AG04450 (cell line): ENCODE data around the gene OSBPL10. TPM values are rescaled to one million over a fixed set of nuclear protein-coding genes. Genes with fewer than 3 reads are reported as not detected.
A peak's percentile ranks its signal among the peaks of the same experiment; 100 is the strongest.

ENCODE experiments used
- CTCF ChIA-PET: fragments of 300-600, 350-600 bp; formaldehyde crosslinking; extraction: SDS; loops from one replicate; lab custom pipeline; 2022; ENCODE audit warnings: antibody characterized with exemption, inconsistent platforms; lab: Charles Lee
- POLR2A ChIA-PET: fragments of 350-600 bp; formaldehyde crosslinking; extraction: SDS; loops from one replicate; lab custom pipeline; 2021; ENCODE audit warnings: antibody characterized with exemption, inconsistent platforms; lab: Yijun Ruan, JAX
- DNase-seq: peaks from one replicate; pipeline ENCODE4 v3.0.0-alpha.2; 2011; ENCODE audit warnings: low read depth, low spot score
- H3K27ac ChIP-seq: one replicate; pipeline ENCODE4 v1.5.1; 2012; ENCODE audit warnings: low read depth, low read length, control low read depth
- H3K27me3 ChIP-seq: one replicate; pipeline ENCODE4 v1.6.0; 2012; ENCODE audit warnings: low read length; ENCODE audit not compliant: control insufficient read depth, insufficient read depth
- H3K4me3 ChIP-seq: 2 replicates; pipeline ENCODE4 v1.5.1; 2011; ENCODE audit warnings: mild to moderate bottlenecking, low read depth, low read length, control low read depth
- H3K9me3 ChIP-seq: 2 replicates; pipeline ENCODE4 v1.5.1; 2012; ENCODE audit warnings: low read length; ENCODE audit not compliant: control insufficient read depth, insufficient read depth
- polyA plus RNA-seq: library from polyadenylated mRNA; depleted of rRNA; stranded (reverse); fragments of >200 nt; gene quantifications from 2 replicates; pipeline ENCODE4 v1.2.3, GENCODE V29; 2011
- TF ChIP-seq, protein P1 (sequence below): IDR thresholded peaks from 2 replicates; pipeline ENCODE4 v1.5.1; 2011; ENCODE audit warnings: low read depth, low read length, control low read depth, inconsistent platforms

The OSBPL10 gene
- polyA plus RNA-seq, 1 experiment = 13.2 TPM

GRCh38 chr3:31770822-31771326 is 210.2 kb downstream of the OSBPL10 start:
- POLR2A ChIA-PET = no interaction called here
- TF ChIP-seq, protein P1, sequence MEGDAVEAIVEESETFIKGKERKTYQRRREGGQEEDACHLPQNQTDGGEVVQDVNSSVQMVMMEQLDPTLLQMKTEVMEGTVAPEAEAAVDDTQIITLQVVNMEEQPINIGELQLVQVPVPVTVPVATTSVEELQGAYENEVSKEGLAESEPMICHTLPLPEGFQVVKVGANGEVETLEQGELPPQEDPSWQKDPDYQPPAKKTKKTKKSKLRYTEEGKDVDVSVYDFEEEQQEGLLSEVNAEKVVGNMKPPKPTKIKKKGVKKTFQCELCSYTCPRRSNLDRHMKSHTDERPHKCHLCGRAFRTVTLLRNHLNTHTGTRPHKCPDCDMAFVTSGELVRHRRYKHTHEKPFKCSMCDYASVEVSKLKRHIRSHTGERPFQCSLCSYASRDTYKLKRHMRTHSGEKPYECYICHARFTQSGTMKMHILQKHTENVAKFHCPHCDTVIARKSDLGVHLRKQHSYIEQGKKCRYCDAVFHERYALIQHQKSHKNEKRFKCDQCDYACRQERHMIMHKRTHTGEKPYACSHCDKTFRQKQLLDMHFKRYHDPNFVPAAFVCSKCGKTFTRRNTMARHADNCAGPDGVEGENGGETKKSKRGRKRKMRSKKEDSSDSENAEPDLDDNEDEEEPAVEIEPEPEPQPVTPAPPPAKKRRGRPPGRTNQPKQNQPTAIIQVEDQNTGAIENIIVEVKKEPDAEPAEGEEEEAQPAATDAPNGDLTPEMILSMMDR = no peak
- DNase-seq = no peak
- no peak overlapping the region for H3K27ac ChIP-seq
- no peaks in the 10 kb centered on the region for H3K27me3 ChIP-seq
- H3K4me3 ChIP-seq = no peak overlapping the region
- CTCF ChIA-PET = interaction anchor here (0.6 to 0.7 kb wide), 2 partner anchors 93 to 374 kb away, joined by 3 read pairs; no protein-coding TSS in a partner anchor
- H3K9me3 ChIP-seq = no peaks in the 10 kb centered on the region

DNA sequence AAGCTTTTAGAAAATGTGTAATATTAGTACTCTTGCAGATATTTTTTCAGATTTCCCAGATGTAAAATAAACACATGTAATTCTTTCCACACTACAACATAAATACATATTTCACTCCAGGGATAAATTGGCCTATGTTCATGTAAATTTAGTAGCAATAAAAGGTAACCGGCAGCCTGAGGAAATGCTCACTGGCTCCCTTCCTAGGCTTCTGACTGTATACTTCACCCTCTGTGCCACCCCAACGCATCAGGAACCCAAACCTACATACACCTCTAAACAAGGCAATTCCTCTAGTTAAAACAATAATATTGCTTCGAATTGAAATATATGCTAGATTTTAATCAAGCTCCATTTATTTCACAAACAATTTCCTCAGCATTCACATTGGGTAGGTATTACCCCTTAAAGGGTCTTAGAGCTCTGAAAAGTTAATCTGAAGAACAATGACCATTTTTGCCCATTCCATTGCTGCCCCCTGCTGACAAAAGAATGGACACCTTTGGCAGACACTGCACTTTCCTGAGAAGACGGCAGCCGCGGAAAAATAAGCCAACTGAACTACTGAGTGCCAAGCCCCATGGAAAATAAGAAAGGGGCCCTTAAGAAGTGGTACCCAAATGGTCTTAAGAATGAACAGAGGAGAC is 212.5 kb downstream of the OSBPL10 start:
- ChIA-PET CTCF (interaction anchor here (0.6 to 1.8 kb wide), 30 partner anchors 9 to 998 kb away, joined by 3 to 12 read pairs (median 4); no protein-coding TSS in a partner anchor), POLR2A (no interaction called here)
- H3K4me3 ChIP-seq = no peak overlapping the region

DNA sequence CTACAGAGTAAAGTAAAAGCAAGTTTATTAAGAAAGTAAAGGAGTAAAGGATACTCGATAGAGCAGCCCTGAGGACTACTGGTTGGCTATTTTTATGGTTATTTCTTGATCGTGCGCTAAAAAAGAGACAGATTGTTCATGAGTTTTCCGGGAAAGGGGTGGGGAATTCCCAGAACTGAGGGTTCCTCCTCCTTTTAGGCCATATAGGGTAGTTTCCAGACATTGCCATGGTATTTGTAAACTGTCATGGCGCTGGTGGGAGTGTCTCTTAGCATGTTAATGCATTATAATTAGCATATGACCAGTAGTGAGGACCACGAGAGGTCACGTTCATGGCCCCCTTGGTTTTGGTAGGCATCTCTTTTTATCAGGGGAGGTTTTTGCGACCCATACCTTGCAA is 213.1 kb downstream of the OSBPL10 start:
- Histone ChIP-seq H3K27ac (no peak overlapping the region), H3K9me3 (no peaks in the 10 kb centered on the region), H3K4me3 (no peak overlapping the region), H3K27me3 (no peaks in the 10 kb centered on the region)
- POLR2A ChIA-PET = no interaction called here
- no peak for DNase-seq
- CTCF ChIA-PET = interaction anchor here (0.7 to 1.3 kb wide), 7 partner anchors 20 to 228 kb away, joined by 3 to 7 read pairs (median 5); no protein-coding TSS in a partner anchor
- TF ChIP-seq, protein P1 = no peak

More for the DNA sequence above, 212.5 kb downstream of the OSBPL10 start:
- Histone ChIP-seq H3K9me3 (no peaks in the 10 kb centered on the region), H3K27me3 (no peaks in the 10 kb centered on the region), H3K27ac (no peak overlapping the region)
- TF ChIP-seq, protein P1 = peak; percentile 72
- DNase-seq = no peak

DNA sequence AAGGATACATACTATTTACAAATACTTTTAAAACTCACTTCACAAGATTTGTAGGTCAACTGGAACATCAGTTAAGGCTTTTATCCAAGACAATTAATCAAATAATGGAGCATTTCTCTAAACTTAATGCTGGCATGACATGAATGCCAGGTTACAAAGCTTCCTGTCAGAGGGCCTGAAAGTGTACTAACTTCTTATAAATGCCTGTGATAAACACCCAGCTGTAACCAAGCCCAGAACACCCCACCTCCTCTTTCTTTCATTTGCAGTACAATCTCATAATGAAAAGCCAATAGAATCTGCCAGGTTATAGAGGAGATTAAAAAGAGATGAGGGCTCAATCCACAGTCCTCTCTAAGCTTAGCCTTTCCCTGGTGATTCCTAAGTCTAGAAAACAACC is 214.4 kb downstream of the OSBPL10 start:
- Histone ChIP-seq H3K9me3 (no peaks in the 10 kb centered on the region), H3K27ac (no peak overlapping the region), H3K27me3 (no peaks in the 10 kb centered on the region), H3K4me3 (no peak overlapping the region)
- POLR2A ChIA-PET = no interaction called here
- CTCF ChIA-PET = interaction anchor here (0.6 to 0.7 kb wide), 2 partner anchors 155 to 1719 kb away, joined by 3 to 10 read pairs; no protein-coding TSS in a partner anchor
- DNase-seq = no peak
- TF ChIP-seq, protein P1 = no peak

DNA sequence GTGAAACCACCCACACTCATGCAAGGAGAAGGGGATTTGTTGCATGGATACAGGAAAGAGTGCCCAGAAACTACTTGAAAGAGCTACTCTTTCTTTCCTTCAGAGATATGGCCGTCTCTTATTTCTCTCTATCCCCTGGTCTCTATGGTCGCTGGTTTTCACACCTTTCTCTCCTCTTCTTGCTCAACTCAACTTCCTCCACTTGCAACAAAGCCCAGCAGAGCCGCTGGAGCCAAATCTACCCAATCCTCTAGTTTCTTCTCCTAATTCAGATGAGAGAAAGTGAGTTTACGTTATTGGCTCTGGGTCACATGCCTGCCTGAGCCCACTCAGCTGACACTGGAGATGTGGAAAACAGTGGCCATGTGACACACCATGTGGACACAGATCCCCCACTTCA is 215.2 kb downstream of the OSBPL10 start:
- Histone ChIP-seq H3K27ac (no peak overlapping the region), H3K27me3 (no peaks in the 10 kb centered on the region), H3K4me3 (no peak overlapping the region), H3K9me3 (no peaks in the 10 kb centered on the region)
- DNase-seq = no peak
- TF ChIP-seq, protein P1 = no peak
- ChIA-PET CTCF (interaction anchor here (0.7 kb wide), 1 partner anchor 1718 kb away, joined by 10 read pairs; no protein-coding TSS in a partner anchor), POLR2A (no interaction called here)
